ENCODE results near the gene OAT.

OAT gene

DNA sequence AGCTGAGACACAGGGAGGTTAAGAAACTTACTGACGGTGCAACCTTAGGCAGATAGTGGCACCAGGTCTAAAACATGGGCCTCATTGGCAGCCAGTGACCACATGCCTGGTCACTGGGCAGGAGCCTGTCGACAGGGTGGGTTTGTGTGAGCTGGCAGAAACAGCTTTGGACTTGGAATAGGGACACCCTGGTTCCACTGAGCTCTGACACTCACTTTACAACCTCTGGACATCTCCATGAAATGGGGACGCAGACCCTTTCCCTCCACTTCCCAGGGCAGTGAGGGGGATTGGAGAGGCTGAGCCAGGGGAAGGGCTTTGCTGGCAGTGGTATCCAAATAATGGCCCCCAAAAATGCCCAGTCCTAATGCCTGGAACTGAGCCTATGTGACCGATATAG is 49.7 kb downstream of the OAT start:
- CTCF ChIA-PET: interaction anchor here (1.0 to 2.9 kb wide), 4 partner anchors 12 to 374 kb away, joined by 3 to 10 read pairs (median 3); no protein-coding TSS in a partner anchor

GRCh38 chr10:124367936-124368335 is 50.8 kb downstream of the OAT start:
- Histone ChIP-seq H3K9me3 (ENCODE audit: control extremely low read depth in 1 of 5, control insufficient read depth in 4 of 5, insufficient read depth in 2 of 5, low read depth in 1 of 5, low read length in 4 of 5) (peaks cover 0 to 4% (median 0%) of the 10 kb centered on the region in 5 experiments), H3K27me3 (replicated peaks in 2 of 5; ENCODE audit: control insufficient read depth in 4 of 5, insufficient read depth in 5 of 5, low read length in 4 of 5) (no peaks in the 10 kb centered on the region), H3K36me3 (ENCODE audit: control insufficient read depth in 4 of 4, insufficient read depth in 4 of 4, low read length in 3 of 4) (no peaks in the 10 kb centered on the region), H3K27ac (ENCODE audit: insufficient read depth in 1 of 2, low read depth in 1 of 2, low read length in 2 of 2, poor library complexity in 1 of 2, severe bottlenecking in 2 of 2) (no peak overlapping the region), H3K4me3 (ENCODE audit: control insufficient read depth in 1 of 7, extremely low read depth in 1 of 7, insufficient read depth in 4 of 7, low read depth in 2 of 7, low read length in 6 of 7) (no peak overlapping the region), H3K4me1 (ENCODE audit: control extremely low read depth in 1 of 4, control insufficient read depth in 4 of 4, insufficient read depth in 4 of 4, low read length in 3 of 4) (peaks cover 0 to 32% (median 26%) of the 10 kb centered on the region in 4 experiments)
- WGBS (ENCODE audit: insufficient coverage): 71% methylated on average over 16 of the region's 18 CpGs
- DNase-seq: no peak
- POLR2A ChIA-PET: no interaction called here
- CTCF ChIA-PET: interaction anchor here (3.3 kb wide), 1 partner anchor 12 kb away, joined by 12 read pairs; no protein-coding TSS in a partner anchor

More for the DNA sequence above, 49.7 kb downstream of the OAT start:
- Histone ChIP-seq H3K4me1 (ENCODE audit: control extremely low read depth in 1 of 4, control insufficient read depth in 4 of 4, insufficient read depth in 4 of 4, low read length in 3 of 4) (peaks cover 0 to 32% (median 26%) of the 10 kb centered on the region in 4 experiments), H3K4me3 (ENCODE audit: control insufficient read depth in 1 of 7, extremely low read depth in 1 of 7, insufficient read depth in 4 of 7, low read depth in 2 of 7, low read length in 6 of 7) (no peak overlapping the region), H3K36me3 (ENCODE audit: control insufficient read depth in 4 of 4, insufficient read depth in 4 of 4, low read length in 3 of 4) (no peaks in the 10 kb centered on the region), H3K9me3 (ENCODE audit: control extremely low read depth in 1 of 5, control insufficient read depth in 4 of 5, insufficient read depth in 2 of 5, low read depth in 1 of 5, low read length in 4 of 5) (peaks cover 0 to 4% (median 0%) of the 10 kb centered on the region in 5 experiments), H3K27ac (ENCODE audit: insufficient read depth in 1 of 2, low read depth in 1 of 2, low read length in 2 of 2, poor library complexity in 1 of 2, severe bottlenecking in 2 of 2) (no peak overlapping the region), H3K27me3 (replicated peaks in 2 of 5; ENCODE audit: control insufficient read depth in 4 of 5, insufficient read depth in 5 of 5, low read length in 4 of 5) (no peaks in the 10 kb centered on the region)
- 95% methylated on average over 4 of the region's 4 CpGs for WGBS (ENCODE audit: insufficient coverage)
- POLR2A ChIA-PET: no interaction called here
- DNase-seq: no peak

DNA sequence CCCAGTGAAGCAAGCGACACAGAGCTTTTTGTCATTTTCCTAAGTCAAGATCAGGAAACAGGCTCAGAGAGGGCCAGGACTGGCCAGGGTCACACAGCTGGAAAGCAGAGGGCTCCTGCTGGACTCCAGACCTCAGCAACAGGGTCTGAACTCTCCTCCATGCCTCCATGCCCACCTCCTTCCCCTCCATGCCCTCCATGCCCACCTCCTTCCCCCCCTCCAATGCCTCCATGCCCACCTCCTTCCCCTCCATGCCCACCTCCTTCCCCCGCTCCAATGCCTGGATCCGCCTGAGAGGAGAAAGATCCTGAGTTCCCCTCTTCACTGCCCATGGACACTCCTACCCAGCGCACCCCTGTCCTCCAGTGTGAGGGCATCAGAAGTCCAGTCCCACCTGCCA is 51.3 kb downstream of the OAT start:
- peaks cover 0 to 32% (median 26%) of the 10 kb centered on the region in 4 experiments for H3K4me1 ChIP-seq (ENCODE audit: control extremely low read depth in 1 of 4, control insufficient read depth in 4 of 4, insufficient read depth in 4 of 4, low read length in 3 of 4)
- no peak overlapping the region for H3K27ac ChIP-seq (ENCODE audit: insufficient read depth in 1 of 2, low read depth in 1 of 2, low read length in 2 of 2, poor library complexity in 1 of 2, severe bottlenecking in 2 of 2)
- no peaks in the 10 kb centered on the region for H3K36me3 ChIP-seq (ENCODE audit: control insufficient read depth in 4 of 4, insufficient read depth in 4 of 4, low read length in 3 of 4)
- CTCF ChIA-PET: interaction anchor here (0.7 to 3.3 kb wide), 2 partner anchors 13 to 18 kb away, joined by 3 to 12 read pairs; no protein-coding TSS in a partner anchor
- DNase-seq: no peak
- no peaks in the 10 kb centered on the region for H3K27me3 ChIP-seq (replicated peaks in 2 of 5; ENCODE audit: control insufficient read depth in 4 of 5, insufficient read depth in 5 of 5, low read length in 4 of 5)
- WGBS (ENCODE audit: insufficient coverage): 81% methylated on average over 2 of the region's 4 CpGs
- POLR2A ChIA-PET: no interaction called here
- H3K9me3 ChIP-seq (ENCODE audit: control extremely low read depth in 1 of 5, control insufficient read depth in 4 of 5, insufficient read depth in 2 of 5, low read depth in 1 of 5, low read length in 4 of 5): peaks cover 0 to 4% (median 0%) of the 10 kb centered on the region in 5 experiments
- H3K4me3 ChIP-seq (ENCODE audit: control insufficient read depth in 1 of 7, extremely low read depth in 1 of 7, insufficient read depth in 4 of 7, low read depth in 2 of 7, low read length in 6 of 7): no peak overlapping the region

- POLR2A ChIA-PET: no interaction called here
- H3K4me1 ChIP-seq (ENCODE audit: control extremely low read depth in 1 of 4, control insufficient read depth in 4 of 4, insufficient read depth in 4 of 4, low read length in 3 of 4): peaks cover 0 to 32% (median 26%) of the 10 kb centered on the region in 4 experiments
- CTCF ChIA-PET: interaction anchor here (0.7 to 3.3 kb wide), 3 partner anchors 13 to 22 kb away, joined by 3 to 12 read pairs (median 5); no protein-coding TSS in a partner anchor
- no peak overlapping the region for H3K27ac ChIP-seq (ENCODE audit: insufficient read depth in 1 of 2, low read depth in 1 of 2, low read length in 2 of 2, poor library complexity in 1 of 2, severe bottlenecking in 2 of 2)
- no peaks in the 10 kb centered on the region for H3K36me3 ChIP-seq (ENCODE audit: control insufficient read depth in 4 of 4, insufficient read depth in 4 of 4, low read length in 3 of 4)
- H3K27me3 ChIP-seq (replicated peaks in 2 of 5; ENCODE audit: control insufficient read depth in 4 of 5, insufficient read depth in 5 of 5, low read length in 4 of 5): no peaks in the 10 kb centered on the region
- H3K4me3 ChIP-seq (ENCODE audit: control insufficient read depth in 1 of 7, extremely low read depth in 1 of 7, insufficient read depth in 4 of 7, low read depth in 2 of 7, low read length in 6 of 7): peak overlapping the region in 2 of 7 experiments; percentile 16 to 21
- whole genome bisulfite sequencing (ENCODE audit: insufficient coverage): 2% methylated on average over 7 of the region's 7 CpGs
- H3K9me3 ChIP-seq (ENCODE audit: control extremely low read depth in 1 of 5, control insufficient read depth in 4 of 5, insufficient read depth in 2 of 5, low read depth in 1 of 5, low read length in 4 of 5): peaks cover 0 to 2% (median 0%) of the 10 kb centered on the region in 5 experiments
- peak; percentile 29 to 94 (median 81) for DNase-seq
These were observed 51.9 kb downstream of the OAT start for GRCh38 chr10:124366825-124367224.

DNA sequence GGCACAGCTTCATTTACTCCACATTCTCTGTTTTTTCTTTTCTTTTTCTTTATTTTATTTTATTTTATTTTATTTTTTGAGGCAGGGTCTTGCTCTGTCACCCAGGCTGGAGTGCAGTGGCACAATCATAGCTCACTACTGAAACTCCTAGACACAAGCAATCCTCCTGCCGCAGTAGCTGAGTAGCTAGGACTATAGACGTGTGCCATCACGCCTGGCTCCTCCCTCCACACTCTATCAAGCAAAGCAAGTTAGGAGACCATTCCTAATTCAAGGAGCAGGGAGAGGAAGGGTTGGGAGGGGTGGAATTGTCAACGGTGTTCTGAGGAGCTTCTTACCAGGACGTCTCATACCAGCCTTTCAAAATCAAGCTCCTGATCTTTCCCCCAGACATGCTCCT is 52.4 kb downstream of the OAT start:
- H3K36me3 ChIP-seq (ENCODE audit: control insufficient read depth in 4 of 4, insufficient read depth in 4 of 4, low read length in 3 of 4): no peaks in the 10 kb centered on the region
- no peak overlapping the region for H3K4me3 ChIP-seq (ENCODE audit: control insufficient read depth in 1 of 7, extremely low read depth in 1 of 7, insufficient read depth in 4 of 7, low read depth in 2 of 7, low read length in 6 of 7)
- peaks cover 0 to 32% (median 26%) of the 10 kb centered on the region in 4 experiments for H3K4me1 ChIP-seq (ENCODE audit: control extremely low read depth in 1 of 4, control insufficient read depth in 4 of 4, insufficient read depth in 4 of 4, low read length in 3 of 4)
- no peak for DNase-seq
- no peaks in the 10 kb centered on the region for H3K27me3 ChIP-seq (replicated peaks in 2 of 5; ENCODE audit: control insufficient read depth in 4 of 5, insufficient read depth in 5 of 5, low read length in 4 of 5)
- H3K9me3 ChIP-seq (ENCODE audit: control extremely low read depth in 1 of 5, control insufficient read depth in 4 of 5, insufficient read depth in 2 of 5, low read depth in 1 of 5, low read length in 4 of 5): no peaks in the 10 kb centered on the region
- ChIA-PET CTCF (interaction anchor here (0.9 to 3.3 kb wide), 3 partner anchors 14 to 369 kb away, joined by 3 to 12 read pairs (median 5); no protein-coding TSS in a partner anchor), POLR2A (interaction anchor here (0.6 kb wide), 1 partner anchor 17 kb away, joined by 3 read pairs; no protein-coding TSS in a partner anchor)
- WGBS (ENCODE audit: insufficient coverage): 92% methylated on average over 2 of the region's 5 CpGs
- no peak overlapping the region for H3K27ac ChIP-seq (ENCODE audit: insufficient read depth in 1 of 2, low read depth in 1 of 2, low read length in 2 of 2, poor library complexity in 1 of 2, severe bottlenecking in 2 of 2)

DNA sequence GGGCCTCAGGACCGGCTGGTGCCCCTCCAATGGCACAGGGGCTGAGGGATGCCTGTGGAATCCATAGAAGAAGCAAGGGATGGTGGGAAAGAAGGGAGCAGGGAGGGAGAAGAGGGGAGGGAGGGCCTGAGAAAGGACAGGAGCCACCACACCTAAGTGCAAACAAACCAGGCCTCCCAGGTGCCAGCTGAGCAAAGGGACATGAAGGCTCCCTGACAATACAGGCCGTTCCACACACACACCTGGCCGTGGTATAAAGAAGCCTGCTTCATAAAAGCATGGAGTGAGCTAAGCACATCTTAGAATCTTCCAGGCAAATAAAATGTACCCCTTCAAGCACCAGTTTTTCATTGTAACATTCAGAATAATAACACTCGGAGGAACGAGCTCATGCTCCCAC is 54.0 kb downstream of the OAT start:
- CTCF ChIA-PET: interaction anchor here (1.0 to 3.3 kb wide), 5 partner anchors 11 to 370 kb away, joined by 3 to 12 read pairs (median 4); no protein-coding TSS in a partner anchor
- Histone ChIP-seq H3K9me3 (ENCODE audit: control extremely low read depth in 1 of 5, control insufficient read depth in 4 of 5, insufficient read depth in 2 of 5, low read depth in 1 of 5, low read length in 4 of 5) (peaks cover 0 to 6% (median 4%) of the 10 kb centered on the region in 5 experiments), H3K4me1 (ENCODE audit: control extremely low read depth in 1 of 4, control insufficient read depth in 4 of 4, insufficient read depth in 4 of 4, low read length in 3 of 4) (peaks cover 0 to 20% (median 18%) of the 10 kb centered on the region in 4 experiments), H3K27ac (ENCODE audit: insufficient read depth in 1 of 2, low read depth in 1 of 2, low read length in 2 of 2, poor library complexity in 1 of 2, severe bottlenecking in 2 of 2) (no peak overlapping the region), H3K36me3 (ENCODE audit: control insufficient read depth in 4 of 4, insufficient read depth in 4 of 4, low read length in 3 of 4) (no peaks in the 10 kb centered on the region), H3K4me3 (ENCODE audit: control insufficient read depth in 1 of 7, extremely low read depth in 1 of 7, insufficient read depth in 4 of 7, low read depth in 2 of 7, low read length in 6 of 7) (no peak overlapping the region), H3K27me3 (replicated peaks in 2 of 5; ENCODE audit: control insufficient read depth in 4 of 5, insufficient read depth in 5 of 5, low read length in 4 of 5) (no peaks in the 10 kb centered on the region)
- POLR2A ChIA-PET: no interaction called here
- DNase-seq: no peak
- WGBS (ENCODE audit: insufficient coverage): 100% methylated on average over 5 of the region's 5 CpGs

DNA sequence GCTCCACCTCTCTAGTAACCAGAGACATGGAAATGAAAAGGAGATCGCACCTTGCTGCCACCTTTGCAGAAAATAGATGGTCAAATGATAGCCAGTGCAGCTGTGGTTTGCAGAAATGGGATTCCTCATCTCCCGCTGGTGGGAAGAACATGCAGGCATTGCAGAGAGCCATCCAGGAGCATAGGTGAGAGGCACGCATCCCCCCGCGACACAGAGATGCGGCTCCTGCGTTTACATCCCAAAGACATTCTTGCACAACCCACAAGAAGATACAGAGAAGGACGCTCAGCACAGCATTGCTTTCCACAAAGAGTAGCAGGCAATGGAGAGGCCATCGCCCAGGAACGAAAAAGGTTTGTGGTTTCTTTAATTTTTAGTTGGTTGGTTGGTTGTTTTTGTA is 56.2 kb downstream of the OAT start:
- ChIA-PET CTCF (no interaction called here), POLR2A (no interaction called here)
- peaks cover 0 to 15% (median 11%) of the 10 kb centered on the region in 4 experiments for H3K4me1 ChIP-seq (ENCODE audit: control extremely low read depth in 1 of 4, control insufficient read depth in 4 of 4, insufficient read depth in 4 of 4, low read length in 3 of 4)
- peaks cover 0 to under 1% (median 0%) of the 10 kb centered on the region in 5 experiments for H3K27me3 ChIP-seq (replicated peaks in 2 of 5; ENCODE audit: control insufficient read depth in 4 of 5, insufficient read depth in 5 of 5, low read length in 4 of 5)
- H3K27ac ChIP-seq (ENCODE audit: insufficient read depth in 1 of 2, low read depth in 1 of 2, low read length in 2 of 2, poor library complexity in 1 of 2, severe bottlenecking in 2 of 2): no peak overlapping the region
- H3K36me3 ChIP-seq (ENCODE audit: control insufficient read depth in 4 of 4, insufficient read depth in 4 of 4, low read length in 3 of 4): no peaks in the 10 kb centered on the region
- no peak for DNase-seq
- no peak overlapping the region for H3K4me3 ChIP-seq (ENCODE audit: control insufficient read depth in 1 of 7, extremely low read depth in 1 of 7, insufficient read depth in 4 of 7, low read depth in 2 of 7, low read length in 6 of 7)
- H3K9me3 ChIP-seq (ENCODE audit: control extremely low read depth in 1 of 5, control insufficient read depth in 4 of 5, insufficient read depth in 2 of 5, low read depth in 1 of 5, low read length in 4 of 5): peaks cover 0 to 15% (median 6%) of the 10 kb centered on the region in 5 experiments
- 81% methylated on average over 7 of the region's 10 CpGs for WGBS (ENCODE audit: insufficient coverage)

Data from common myeloid progenitor, CD34-positive (primary cell).